ENCODE results near the gene MITF. TPM values are rescaled to one million over a fixed set of nuclear protein-coding genes. Genes with fewer than 3 reads are reported as not detected.

Gene MITF
- total RNA-seq, 1 donor from 2014 or later, result 57.7 TPM

DNA sequence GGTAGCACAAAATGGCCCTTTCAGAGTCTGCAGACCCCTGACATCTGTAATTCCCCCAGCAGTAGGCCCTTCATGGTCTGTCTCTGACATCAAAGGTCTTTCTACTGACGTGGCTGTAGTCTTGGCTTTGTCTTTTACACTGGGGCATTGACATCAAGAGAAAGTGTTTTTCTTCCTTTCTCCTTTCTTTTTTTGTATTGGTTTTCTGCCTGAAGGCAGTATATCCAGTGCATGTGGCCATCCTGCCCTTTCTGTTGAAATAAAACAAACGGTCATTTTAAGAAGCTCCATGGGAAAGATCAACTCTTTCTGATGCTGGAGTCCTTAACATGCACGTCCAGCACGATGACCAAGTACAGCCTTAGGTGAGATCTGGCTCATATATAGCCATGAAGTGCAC, 153.4 kb downstream of the MITF start:
- intact Hi-C loops (cut with DNase I), result no loop called here
- H3K4me1 ChIP-seq, result peaks cover 31% of the 10 kb centered on the region

DNA sequence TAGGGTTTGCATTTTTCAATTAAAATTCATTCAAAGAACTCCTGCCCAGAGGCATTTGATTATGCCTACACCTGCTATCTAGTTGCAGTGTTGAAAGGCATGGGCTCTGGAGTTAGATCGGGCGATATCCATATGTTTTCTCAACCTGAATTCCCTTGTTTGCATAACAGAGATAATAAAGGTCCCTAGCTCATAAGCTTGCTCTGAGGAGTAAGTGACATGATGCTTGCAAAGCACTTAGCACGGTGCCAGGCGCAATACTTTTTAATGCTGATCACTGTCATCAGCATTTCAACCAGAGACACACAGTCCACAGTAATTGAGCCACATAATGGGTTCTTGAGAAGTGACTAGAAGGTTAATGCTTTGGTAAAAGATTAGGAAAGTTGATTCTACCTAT, 154.0 kb downstream of the MITF start:
- H3K27me3 ChIP-seq, result no peaks in the 10 kb centered on the region
- TF ChIP-seq, protein P1, sequence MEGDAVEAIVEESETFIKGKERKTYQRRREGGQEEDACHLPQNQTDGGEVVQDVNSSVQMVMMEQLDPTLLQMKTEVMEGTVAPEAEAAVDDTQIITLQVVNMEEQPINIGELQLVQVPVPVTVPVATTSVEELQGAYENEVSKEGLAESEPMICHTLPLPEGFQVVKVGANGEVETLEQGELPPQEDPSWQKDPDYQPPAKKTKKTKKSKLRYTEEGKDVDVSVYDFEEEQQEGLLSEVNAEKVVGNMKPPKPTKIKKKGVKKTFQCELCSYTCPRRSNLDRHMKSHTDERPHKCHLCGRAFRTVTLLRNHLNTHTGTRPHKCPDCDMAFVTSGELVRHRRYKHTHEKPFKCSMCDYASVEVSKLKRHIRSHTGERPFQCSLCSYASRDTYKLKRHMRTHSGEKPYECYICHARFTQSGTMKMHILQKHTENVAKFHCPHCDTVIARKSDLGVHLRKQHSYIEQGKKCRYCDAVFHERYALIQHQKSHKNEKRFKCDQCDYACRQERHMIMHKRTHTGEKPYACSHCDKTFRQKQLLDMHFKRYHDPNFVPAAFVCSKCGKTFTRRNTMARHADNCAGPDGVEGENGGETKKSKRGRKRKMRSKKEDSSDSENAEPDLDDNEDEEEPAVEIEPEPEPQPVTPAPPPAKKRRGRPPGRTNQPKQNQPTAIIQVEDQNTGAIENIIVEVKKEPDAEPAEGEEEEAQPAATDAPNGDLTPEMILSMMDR (IDR thresholded peaks at IDR 0.05), result no peak
- no peak for TF ChIP-seq POLR2A (IDR thresholded peaks at IDR 0.05)
- no peak for TF ChIP-seq POLR2AphosphoS5 (IDR thresholded peaks at IDR 0.05; ENCODE audit: insufficient read depth in 1 of 2, low read depth in 1 of 2)
- H3K9me3 ChIP-seq, result no peaks in the 10 kb centered on the region
- DNase-seq (ENCODE audit: extremely low spot score in 2 of 2), result no peak
- H3K27ac ChIP-seq, result no peak overlapping the region
- no peaks in the 10 kb centered on the region for H3K36me3 ChIP-seq
- intact Hi-C loops (cut with DNase I), result no loop called here
- no peak overlapping the region for H3K4me3 ChIP-seq
- H3K4me1 ChIP-seq, result peaks cover 26% of the 10 kb centered on the region

More for the DNA sequence above, 153.4 kb downstream of the MITF start:
- no peak overlapping the region for H3K4me3 ChIP-seq
- H3K27ac ChIP-seq, result no peak overlapping the region
- TF ChIP-seq, protein P1 (IDR thresholded peaks at IDR 0.05), result no peak
- TF ChIP-seq POLR2AphosphoS5 (IDR thresholded peaks at IDR 0.05; ENCODE audit: insufficient read depth in 1 of 2, low read depth in 1 of 2) (no peak), POLR2A (IDR thresholded peaks at IDR 0.05) (no peak)
- H3K27me3 ChIP-seq, result no peaks in the 10 kb centered on the region
- no peaks in the 10 kb centered on the region for H3K36me3 ChIP-seq
- H3K9me3 ChIP-seq, result no peaks in the 10 kb centered on the region
- DNase-seq (ENCODE audit: extremely low spot score in 2 of 2), result no peak

DNA sequence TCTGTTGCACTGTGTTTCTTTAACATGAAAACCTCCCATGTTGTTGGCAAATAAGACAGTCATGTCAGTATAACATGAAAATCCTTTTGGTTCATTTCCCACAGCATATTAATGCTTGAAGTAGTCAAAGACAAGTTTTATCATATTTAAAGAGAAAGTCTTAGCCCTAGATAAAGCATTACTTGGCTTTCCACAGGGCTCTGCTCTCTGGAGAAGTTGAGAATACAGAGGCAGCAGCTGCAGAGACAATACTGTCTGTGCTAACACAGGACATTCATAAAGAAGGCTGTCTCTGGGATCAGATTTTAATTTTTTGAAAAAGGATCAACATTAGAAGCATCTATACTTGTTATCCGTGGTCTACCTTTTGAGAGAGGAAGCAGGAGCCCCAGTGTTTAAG, 156.8 kb downstream of the MITF start:
- no peak for TF ChIP-seq POLR2A (IDR thresholded peaks at IDR 0.05)
- Histone ChIP-seq H3K9me3 (no peaks in the 10 kb centered on the region), H3K4me3 (no peak overlapping the region), H3K27ac (no peak overlapping the region), H3K36me3 (no peaks in the 10 kb centered on the region), H3K27me3 (no peaks in the 10 kb centered on the region), H3K4me1 (peaks cover 3% of the 10 kb centered on the region)
- no peak for DNase-seq (ENCODE audit: extremely low spot score in 2 of 2)
- intact Hi-C loops (cut with DNase I), result no loop called here

DNA sequence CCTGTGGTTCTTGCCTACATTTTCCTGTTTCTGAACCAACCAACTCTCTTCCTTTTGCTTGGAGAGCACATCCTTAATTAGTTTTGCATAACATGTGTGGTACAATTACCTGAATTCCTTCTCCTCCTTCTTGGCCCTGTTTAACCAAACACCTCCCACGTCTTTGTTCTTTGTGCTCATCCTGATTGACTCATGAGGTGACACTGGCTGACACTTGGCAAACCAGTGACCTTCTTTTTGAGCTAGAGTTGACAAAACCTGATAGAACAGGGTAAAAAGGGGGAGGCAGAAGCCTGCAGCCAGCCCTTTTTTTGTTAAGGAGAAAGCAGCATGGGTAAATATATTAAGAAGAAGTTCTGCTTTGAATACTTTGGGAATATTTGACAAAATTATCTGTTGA, 161.1 kb downstream of the MITF start:
- TF ChIP-seq, protein P1 (IDR thresholded peaks at IDR 0.05), result no peak
- TF ChIP-seq POLR2AphosphoS5 (IDR thresholded peaks at IDR 0.05; ENCODE audit: insufficient read depth in 1 of 2, low read depth in 1 of 2) (no peak), POLR2A (IDR thresholded peaks at IDR 0.05) (no peak)
- Histone ChIP-seq H3K4me3 (no peak overlapping the region), H3K9me3 (no peaks in the 10 kb centered on the region), H3K36me3 (no peaks in the 10 kb centered on the region), H3K4me1 (no peaks in the 10 kb centered on the region), H3K27me3 (no peaks in the 10 kb centered on the region), H3K27ac (no peak overlapping the region)
- DNase-seq (ENCODE audit: extremely low spot score in 2 of 2), result no peak
- intact Hi-C loops (cut with DNase I), result no loop called here

DNA sequence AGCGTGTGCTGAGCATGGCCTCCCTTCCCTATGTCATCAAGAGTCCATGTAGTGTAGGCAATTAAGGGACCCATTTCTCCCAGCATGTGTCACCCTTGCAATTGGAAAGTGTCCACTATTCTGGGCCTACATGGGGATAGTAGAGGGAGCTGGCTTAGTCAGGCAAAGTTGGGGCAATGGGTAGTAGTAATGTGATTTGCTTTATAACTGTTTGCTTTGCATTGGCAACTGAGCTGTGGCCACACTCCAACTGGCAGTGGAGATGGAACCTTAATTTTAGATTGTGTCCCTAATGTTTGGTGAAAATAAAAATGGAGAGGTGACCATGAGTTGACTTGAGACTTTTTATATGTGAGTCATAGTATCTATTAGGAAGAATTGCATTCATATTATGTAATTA, 162.5 kb downstream of the MITF start:
- no peaks in the 10 kb centered on the region for H3K9me3 ChIP-seq
- no peaks in the 10 kb centered on the region for H3K36me3 ChIP-seq
- H3K4me3 ChIP-seq, result no peak overlapping the region
- DNase-seq (ENCODE audit: extremely low spot score in 2 of 2), result no peak
- no peaks in the 10 kb centered on the region for H3K4me1 ChIP-seq
- H3K27me3 ChIP-seq, result no peaks in the 10 kb centered on the region
- intact Hi-C loops (cut with DNase I), result no loop called here
- TF ChIP-seq POLR2AphosphoS5 (IDR thresholded peaks at IDR 0.05; ENCODE audit: insufficient read depth in 1 of 2, low read depth in 1 of 2) (no peak), POLR2A (IDR thresholded peaks at IDR 0.05) (no peak)
- TF ChIP-seq, protein P1 (IDR thresholded peaks at IDR 0.05), result no peak
- H3K27ac ChIP-seq, result no peak overlapping the region

DNA sequence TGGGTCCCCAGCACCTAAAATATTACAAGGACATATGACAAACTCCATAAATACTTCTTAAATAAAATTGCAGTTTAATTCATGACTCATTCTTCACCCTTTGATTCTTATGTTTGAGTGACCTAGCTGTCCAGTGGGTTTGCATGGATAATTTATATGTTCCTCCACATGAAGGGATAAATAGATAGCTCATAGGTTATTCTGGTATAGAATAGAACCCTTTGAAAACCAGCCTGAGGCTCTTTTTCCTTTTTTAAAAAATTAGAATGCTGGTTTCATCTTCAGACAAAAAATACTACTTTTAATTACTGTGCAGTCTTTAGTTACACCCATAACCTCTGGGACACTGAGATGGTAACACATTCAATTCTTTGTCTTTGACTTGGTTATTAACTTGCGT, 163.1 kb downstream of the MITF start:
- Histone ChIP-seq H3K27ac (no peak overlapping the region), H3K27me3 (no peaks in the 10 kb centered on the region), H3K9me3 (no peaks in the 10 kb centered on the region), H3K4me1 (no peaks in the 10 kb centered on the region), H3K36me3 (no peaks in the 10 kb centered on the region), H3K4me3 (no peak overlapping the region)
- no peak for DNase-seq (ENCODE audit: extremely low spot score in 2 of 2)
- no peak for TF ChIP-seq POLR2A (IDR thresholded peaks at IDR 0.05)
- TF ChIP-seq POLR2AphosphoS5 (IDR thresholded peaks at IDR 0.05; ENCODE audit: insufficient read depth in 1 of 2, low read depth in 1 of 2), result no peak
- TF ChIP-seq, protein P1 (IDR thresholded peaks at IDR 0.05), result no peak
- intact Hi-C loops (cut with DNase I), result no loop called here
